Middle frontal gyrus (tissue), 1 donor: ENCODE measurements around the gene ZFYVE9.
"Not testable (repeated sequence)": the region's sequence is repeated elsewhere in the genome, so short reads cannot be mapped to it uniquely, and the experiment has no call there.

Source experiments
- DNase-seq: peaks from one replicate; pipeline ENCODE4 v3.0.0-alpha.2; 2015; ENCODE audit warnings: low spot score; ENCODE audit errors: extremely low spot score

The ZFYVE9 gene

GRCh38 chr1:52142220-52143183, 613 bp downstream of the ZFYVE9 start:
- DNase-seq: no peak

- DNase-seq: no peak
These were observed 3.2 kb downstream of the ZFYVE9 start for GRCh38 chr1:52145137-52145536.

- not testable (repeated sequence) for DNase-seq
These were observed 8.6 kb downstream of the ZFYVE9 start for GRCh38 chr1:52150445-52150844.

- no peak for DNase-seq
These were observed 9.1 kb downstream of the ZFYVE9 start for GRCh38 chr1:52150946-52151345.

GRCh38 chr1:52152572-52152971, 10.7 kb downstream of the ZFYVE9 start:
- no peak for DNase-seq

GRCh38 chr1:52153010-52153409, 11.1 kb downstream of the ZFYVE9 start:
- no peak for DNase-seq

- DNase-seq: no peak
These were observed 12.0 kb downstream of the ZFYVE9 start for GRCh38 chr1:52153898-52154297.

- DNase-seq: no peak
These were observed 14.6 kb downstream of the ZFYVE9 start for GRCh38 chr1:52156460-52156859.

GRCh38 chr1:52157582-52157981, 15.7 kb downstream of the ZFYVE9 start:
- no peak for DNase-seq

GRCh38 chr1:52158218-52158617, 16.3 kb downstream of the ZFYVE9 start:
- DNase-seq: no peak

GRCh38 chr1:52159033-52159789, 17.3 kb downstream of the ZFYVE9 start:
- DNase-seq: no peak

GRCh38 chr1:52162947-52163346, 21.1 kb downstream of the ZFYVE9 start:
- no peak for DNase-seq

GRCh38 chr1:52164604-52165003, 22.7 kb downstream of the ZFYVE9 start:
- no peak for DNase-seq

GRCh38 chr1:52166996-52167753, 25.3 kb downstream of the ZFYVE9 start:
- no peak for DNase-seq

GRCh38 chr1:52168373-52169080, 26.6 kb downstream of the ZFYVE9 start:
- DNase-seq: no peak

- DNase-seq: not testable (repeated sequence)
These were observed 29.3 kb downstream of the ZFYVE9 start for GRCh38 chr1:52171149-52171548.

GRCh38 chr1:52179073-52179472, 37.2 kb downstream of the ZFYVE9 start:
- no peak for DNase-seq

GRCh38 chr1:52180176-52180575, 38.3 kb downstream of the ZFYVE9 start:
- DNase-seq: no peak

GRCh38 chr1:52181759-52182158, 39.9 kb downstream of the ZFYVE9 start:
- not testable (repeated sequence) for DNase-seq

GRCh38 chr1:52182328-52182727, 40.4 kb downstream of the ZFYVE9 start:
- not testable (repeated sequence) for DNase-seq

GRCh38 chr1:52182874-52183400, 41.0 kb downstream of the ZFYVE9 start:
- DNase-seq: no peak
